Neuronal stem cell (in vitro differentiated cells): ENCODE data around the gene COL6A2.
"Not testable (repeated sequence)": the region's sequence is repeated elsewhere in the genome, so short reads cannot be mapped to it uniquely, and the experiment has no call there.

ENCODE experiments used
- DNase-seq: peaks from one replicate; pipeline ENCODE4 v3.0.0-alpha.2; 2013; ENCODE audit warnings: low spot score
- H2AFZ ChIP-seq: one replicate; pipeline ENCODE4 v1.6.1; 2013; ENCODE audit warnings: mild to moderate bottlenecking, low read length, inconsistent platforms
- H2AK5ac ChIP-seq: 2 replicates; pipeline ENCODE4 v1.6.1; 2013; ENCODE audit warnings: low read depth, mild to moderate bottlenecking, inconsistent platforms, low read length, moderate library complexity, mixed read lengths
- H2BK120ac ChIP-seq: 2 replicates; pipeline ENCODE4 v1.6.1; 2013; ENCODE audit warnings: low read depth, mild to moderate bottlenecking, inconsistent platforms, low read length, moderate library complexity, mixed read lengths
- H2BK12ac ChIP-seq: one replicate; pipeline ENCODE4 v1.6.1; 2013; ENCODE audit warnings: low read length, inconsistent platforms
- H2BK15ac ChIP-seq: 2 replicates; pipeline ENCODE4 v1.6.1; 2013; ENCODE audit warnings: mild to moderate bottlenecking, low read length, inconsistent platforms, mixed read lengths
- H2BK5ac ChIP-seq: one replicate; pipeline ENCODE4 v1.6.1; 2013; ENCODE audit warnings: inconsistent platforms, mild to moderate bottlenecking, low read length, moderate library complexity
- H3K14ac ChIP-seq: one replicate; pipeline ENCODE4 v1.6.1; 2013; ENCODE audit warnings: low read length, inconsistent platforms
- H3K18ac ChIP-seq: 2 replicates; pipeline ENCODE4 v1.6.1; 2013; ENCODE audit warnings: low read length, inconsistent platforms
- H3K23ac ChIP-seq: 2 replicates; pipeline ENCODE4 v1.6.1; 2013; ENCODE audit warnings: low read depth, mild to moderate bottlenecking, mixed read lengths, low read length, inconsistent platforms; ENCODE audit not compliant: poor library complexity
- H3K27ac ChIP-seq: replicated peaks from 3 replicates; pipeline ENCODE4 v1.5.1; 2013; ENCODE audit warnings: low read length, inconsistent platforms
- H3K27me3 ChIP-seq, 3 experiments: 2 replicates each; pipeline ENCODE4 v1.6.1; 2013; ENCODE audit warnings: low read length in 3 of 3, mild to moderate bottlenecking in 2 of 3, inconsistent platforms in 1 of 3, low read depth in 1 of 3, mixed read lengths in 1 of 3, moderate library complexity in 1 of 3; ENCODE audit not compliant: control insufficient read depth in 3 of 3, insufficient read depth in 3 of 3
- H3K36me3 ChIP-seq, 2 donors: replicated peaks in 1 of 2; 2 replicates each; pipeline ENCODE4 v1.6.1; 2013; ENCODE audit warnings: low read length in 2 of 2; ENCODE audit not compliant: control insufficient read depth in 2 of 2, insufficient read depth in 2 of 2
- H3K4ac ChIP-seq: 2 replicates; pipeline ENCODE4 v1.6.1; 2013; ENCODE audit warnings: inconsistent platforms, mild to moderate bottlenecking, low read length, moderate library complexity
- H3K4me1 ChIP-seq, 2 donors: 1 replicate in 1 of 2; 2 replicates in 1 of 2; pipeline ENCODE4 v1.6.1; 2013; ENCODE audit warnings: low read length in 2 of 2, low read depth in 1 of 2; ENCODE audit not compliant: control insufficient read depth in 2 of 2, insufficient read depth in 1 of 2
- H3K4me2 ChIP-seq: one replicate; pipeline ENCODE4 v1.6.1; 2013; ENCODE audit warnings: mild to moderate bottlenecking, low read length, inconsistent platforms; ENCODE audit not compliant: insufficient read depth, poor library complexity, severe bottlenecking
- H3K4me3 ChIP-seq, 2 donors: 2 replicates each; pipeline ENCODE4 v1.5.1; 2013; ENCODE audit warnings: low read length in 2 of 2, mild to moderate bottlenecking in 2 of 2, inconsistent platforms in 1 of 2, moderate library complexity in 1 of 2
- H3K79me1 ChIP-seq: one replicate; pipeline ENCODE4 v1.6.1; 2013; ENCODE audit warnings: low read depth, mild to moderate bottlenecking, inconsistent platforms, low read length, moderate library complexity
- H3K9ac ChIP-seq: one replicate; pipeline ENCODE4 v1.6.1; 2013; ENCODE audit warnings: mild to moderate bottlenecking, low read depth, low read length, inconsistent platforms; ENCODE audit not compliant: poor library complexity
- H3K9me3 ChIP-seq, 2 donors: replicated peaks in 1 of 2; 2 replicates each; pipeline versions ENCODE3 to v1.6.1; 2013; ENCODE audit warnings: low read length in 2 of 2, mild to moderate bottlenecking in 2 of 2, inconsistent platforms in 1 of 2, low read depth in 1 of 2, mixed read lengths in 1 of 2, moderate library complexity in 1 of 2; ENCODE audit not compliant: control insufficient read depth in 2 of 2, insufficient read depth in 1 of 2
- H4K8ac ChIP-seq: one replicate; pipeline ENCODE4 v1.6.1; 2013; ENCODE audit warnings: low read depth, mild to moderate bottlenecking, inconsistent platforms, low read length, moderate library complexity
- H4K91ac ChIP-seq: one replicate; pipeline ENCODE4 v1.6.1; 2013; ENCODE audit warnings: low read length, low read depth, mild to moderate bottlenecking, inconsistent platforms; ENCODE audit not compliant: poor library complexity
- WGBS, 2 donors: extraction: QIAGEN DNeasy Blood & Tissue Kit; methylation state at CpG; one replicate each; pipeline ENCODE4 v1.1.7; 2013; ENCODE audit warnings: missing lambda C conversion rate in 2 of 2, mixed read lengths in 1 of 2; ENCODE audit not compliant: insufficient read length in 2 of 2, insufficient replicate concordance in 1 of 2; ENCODE audit errors: extremely low coverage in 2 of 2; 5-methylcytosine and 5-hydroxymethylcytosine counted together

The COL6A2 gene

DNA sequence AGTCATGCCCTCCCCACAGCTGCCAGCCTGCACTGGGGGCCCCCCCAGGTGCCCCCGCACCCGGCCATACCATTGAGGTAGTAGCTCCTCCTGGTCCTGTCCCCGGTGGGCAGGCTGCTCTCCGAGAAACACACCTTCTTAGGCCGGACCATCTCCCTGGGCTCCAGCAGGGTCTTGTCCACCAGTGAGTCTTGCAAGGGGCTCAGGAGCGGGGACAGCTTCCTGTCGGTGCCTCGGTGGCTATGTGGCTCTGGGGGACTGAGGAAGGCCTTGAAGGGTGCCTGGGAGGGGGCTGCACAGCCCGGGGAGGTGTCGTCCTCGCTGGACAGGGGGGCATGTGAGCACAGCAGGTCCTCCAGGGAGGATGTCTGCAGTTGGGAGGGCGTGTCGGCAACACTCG is 70.3 kb downstream of the COL6A2 start:
- H3K4ac ChIP-seq: no peak overlapping the region
- H3K27me3 ChIP-seq: no peaks in the 10 kb centered on the region
- no peak overlapping the region for H3K27ac ChIP-seq
- H2BK120ac ChIP-seq: no peak overlapping the region
- no peak overlapping the region for H3K4me2 ChIP-seq
- WGBS, 2 donors: no CpG with 5 or more reads among the region's 14 CpGs
- H2BK5ac ChIP-seq: peak overlapping the region; percentile 48
- no peak overlapping the region for H3K9ac ChIP-seq
- H3K18ac ChIP-seq: no peak overlapping the region
- H2BK15ac ChIP-seq: no peak overlapping the region
- no peak for DNase-seq
- H3K4me1 ChIP-seq: peaks cover 0 to 4% of the 10 kb centered on the region in 2 donors
- H2AFZ ChIP-seq: no peak overlapping the region
- H3K23ac ChIP-seq: no peak overlapping the region
- H3K79me1 ChIP-seq: no peaks in the 10 kb centered on the region
- no peak overlapping the region for H4K91ac ChIP-seq
- H2BK12ac ChIP-seq: no peak overlapping the region
- H3K9me3 ChIP-seq: peaks cover 0 to 2% of the 10 kb centered on the region in 2 donors
- no peaks in the 10 kb centered on the region for H3K36me3 ChIP-seq
- no peak overlapping the region for H4K8ac ChIP-seq
- H3K14ac ChIP-seq: no peak overlapping the region
- no peak overlapping the region for H3K4me3 ChIP-seq
- no peak overlapping the region for H2AK5ac ChIP-seq

- no peak overlapping the region for H2BK15ac ChIP-seq
- no peak overlapping the region for H2AFZ ChIP-seq
- no peaks in the 10 kb centered on the region for H3K36me3 ChIP-seq
- H3K4me2 ChIP-seq: no peak overlapping the region
- H3K9me3 ChIP-seq: peaks cover 0 to 1% of the 10 kb centered on the region in 2 donors
- H3K14ac ChIP-seq: no peak overlapping the region
- H3K27ac ChIP-seq: no peak overlapping the region
- no peak overlapping the region for H3K4me3 ChIP-seq
- no peak overlapping the region for H2BK12ac ChIP-seq
- H3K9ac ChIP-seq: no peak overlapping the region
- H4K91ac ChIP-seq: no peak overlapping the region
- H3K27me3 ChIP-seq: no peaks in the 10 kb centered on the region
- no CpG with 5 or more reads among the region's 8 CpGs for WGBS, 2 donors
- peak overlapping the region; percentile 57 for H3K18ac ChIP-seq
- H3K4ac ChIP-seq: no peak overlapping the region
- no peak overlapping the region for H2BK5ac ChIP-seq
- no peak overlapping the region for H2AK5ac ChIP-seq
- no peak overlapping the region for H2BK120ac ChIP-seq
- H3K79me1 ChIP-seq: no peaks in the 10 kb centered on the region
- H3K4me1 ChIP-seq: peaks cover 0 to 4% of the 10 kb centered on the region in 2 donors
- DNase-seq: no peak
- no peak overlapping the region for H3K23ac ChIP-seq
- H4K8ac ChIP-seq: no peak overlapping the region
Measured at GRCh38 chr21:46168659-46169386, 70.9 kb downstream of the COL6A2 start.

- not testable (repeated sequence) for DNase-seq, H3K18ac ChIP-seq
- WGBS, 2 donors: no CpG with 5 or more reads among the region's 1 CpG
Measured at GRCh38 chr21:46170436-46171193, 72.7 kb downstream of the COL6A2 start.

DNA sequence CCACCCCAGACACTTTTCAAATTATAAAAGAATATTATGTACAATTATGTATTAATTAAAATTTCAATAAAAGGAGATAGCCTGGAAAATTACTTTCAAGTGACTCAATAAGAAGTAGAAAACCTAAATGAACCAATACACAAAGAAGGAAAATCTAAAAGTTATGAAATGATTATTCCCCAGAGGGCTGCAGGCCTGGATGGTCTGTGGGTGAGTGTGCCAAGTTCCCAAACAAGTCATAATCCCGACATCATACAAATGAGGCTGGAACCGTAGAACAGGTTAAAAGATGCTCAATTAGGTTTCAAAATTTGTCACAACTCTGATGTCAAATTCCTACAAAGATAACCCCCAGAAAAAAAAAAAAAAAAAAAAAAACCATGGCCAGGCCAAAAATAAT is 73.7 kb downstream of the COL6A2 start:
- H2BK5ac ChIP-seq: no peak overlapping the region
- no peak overlapping the region for H3K9ac ChIP-seq
- no peak overlapping the region for H2BK12ac ChIP-seq
- H3K23ac ChIP-seq: no peak overlapping the region
- no CpG with 5 or more reads among the region's 2 CpGs for WGBS, 2 donors
- no peak overlapping the region for H2AK5ac ChIP-seq
- H3K27me3 ChIP-seq: no peaks in the 10 kb centered on the region
- H3K4me3 ChIP-seq: no peak overlapping the region
- H2BK15ac ChIP-seq: no peak overlapping the region
- H2AFZ ChIP-seq: no peak overlapping the region
- H3K4me1 ChIP-seq: peaks cover 0 to 4% of the 10 kb centered on the region in 2 donors
- no peak overlapping the region for H3K18ac ChIP-seq
- no peak overlapping the region for H4K91ac ChIP-seq
- H3K79me1 ChIP-seq: no peaks in the 10 kb centered on the region
- H3K36me3 ChIP-seq: no peaks in the 10 kb centered on the region
- no peak overlapping the region for H2BK120ac ChIP-seq
- no peak for DNase-seq
- H3K9me3 ChIP-seq: peaks cover 0 to 1% of the 10 kb centered on the region in 2 donors
- H4K8ac ChIP-seq: no peak overlapping the region
- no peak overlapping the region for H3K4me2 ChIP-seq
- no peak overlapping the region for H3K14ac ChIP-seq
- H3K4ac ChIP-seq: no peak overlapping the region
- no peak overlapping the region for H3K27ac ChIP-seq

More at GRCh38 chr21:46170436-46171193, 72.7 kb downstream of the COL6A2 start:
- H3K79me1 ChIP-seq, H3K36me3 ChIP-seq, H4K91ac ChIP-seq, H3K4me2 ChIP-seq, H3K14ac ChIP-seq, H2BK5ac ChIP-seq, H2AFZ ChIP-seq, H3K23ac ChIP-seq, H2BK15ac ChIP-seq, H2BK120ac ChIP-seq, H3K9me3 ChIP-seq, H3K4me1 ChIP-seq, H3K4me3 ChIP-seq, H2AK5ac ChIP-seq, H4K8ac ChIP-seq, H3K4ac ChIP-seq, H3K9ac ChIP-seq, H3K27me3 ChIP-seq, H2BK12ac ChIP-seq, H3K27ac ChIP-seq: not testable (repeated sequence)
